ENCODE data around the gene E2F6.
"Not testable (repeated sequence)": the region's sequence is repeated elsewhere in the genome, so short reads cannot be mapped to it uniquely, and the experiment has no call there.

The E2F6 gene

GRCh38 chr2:11412449-11412810, 53.5 kb downstream of the E2F6 start:
- DNase-seq (ENCODE audit: low read depth) = no peak

- no peak for DNase-seq (ENCODE audit: low read depth)
Measured at GRCh38 chr2:11411768-11412448, 54.1 kb downstream of the E2F6 start.

- DNase-seq (ENCODE audit: low read depth) = no peak
Measured at GRCh38 chr2:11411244-11411643, 54.7 kb downstream of the E2F6 start.

GRCh38 chr2:11410101-11410500, 55.9 kb downstream of the E2F6 start:
- DNase-seq (ENCODE audit: low read depth) = no peak

GRCh38 chr2:11409572-11409959, 56.4 kb downstream of the E2F6 start:
- DNase-seq (ENCODE audit: low read depth) = no peak

GRCh38 chr2:11408959-11409571, 56.9 kb downstream of the E2F6 start:
- DNase-seq (ENCODE audit: low read depth) = no peak

- DNase-seq (ENCODE audit: low read depth) = no peak
Measured at GRCh38 chr2:11407413-11407812, 58.5 kb downstream of the E2F6 start.

GRCh38 chr2:11406958-11407381, 59.0 kb downstream of the E2F6 start:
- no peak for DNase-seq (ENCODE audit: low read depth)

GRCh38 chr2:11406267-11406957, 59.5 kb downstream of the E2F6 start:
- no peak for DNase-seq (ENCODE audit: low read depth)

GRCh38 chr2:11405599-11406266, 60.2 kb downstream of the E2F6 start:
- no peak for DNase-seq (ENCODE audit: low read depth)

GRCh38 chr2:11405074-11405406, 60.9 kb downstream of the E2F6 start:
- not testable (repeated sequence) for DNase-seq (ENCODE audit: low read depth)

- DNase-seq (ENCODE audit: low read depth) = no peak
Measured at GRCh38 chr2:11404376-11405073, 61.4 kb downstream of the E2F6 start.

GRCh38 chr2:11402436-11402835, 63.5 kb downstream of the E2F6 start:
- DNase-seq (ENCODE audit: low read depth) = no peak

- no peak for DNase-seq (ENCODE audit: low read depth)
Measured at GRCh38 chr2:11399438-11399762, 66.6 kb downstream of the E2F6 start.

GRCh38 chr2:11398750-11399437, 67.1 kb downstream of the E2F6 start:
- no peak for DNase-seq (ENCODE audit: low read depth)

- no peak for DNase-seq (ENCODE audit: low read depth)
Measured at GRCh38 chr2:11397513-11397912, 68.4 kb downstream of the E2F6 start.

- DNase-seq (ENCODE audit: low read depth) = no peak
Measured at GRCh38 chr2:11396467-11397445, 69.2 kb downstream of the E2F6 start.

GRCh38 chr2:11396021-11396420, 69.9 kb downstream of the E2F6 start:
- no peak for DNase-seq (ENCODE audit: low read depth)

- no peak for DNase-seq (ENCODE audit: low read depth)
Measured at GRCh38 chr2:11395389-11395788, 70.6 kb downstream of the E2F6 start.
